HG03097 (cell line): Measurements from ENCODE around the gene KLHL12.

ENCODE experiments used
- ATAC-seq: cut with Tn5 transposase; IDR thresholded peaks from one replicate; pipeline ENCODE4 v1.9.1; 2021; ENCODE audit not compliant: unreplicated experiment, low FRiP score

KLHL12 gene

GRCh38 chr1:202888531-202889360, 38.3 kb downstream of the KLHL12 start, which contains the start of gene RABIF:
Gene RABIF, minus strand, starts transcription at chr1:202889149. Its CDS starts 51 bp downstream, at chr1:202889098.
- ATAC-seq = peak; percentile 86

DNA sequence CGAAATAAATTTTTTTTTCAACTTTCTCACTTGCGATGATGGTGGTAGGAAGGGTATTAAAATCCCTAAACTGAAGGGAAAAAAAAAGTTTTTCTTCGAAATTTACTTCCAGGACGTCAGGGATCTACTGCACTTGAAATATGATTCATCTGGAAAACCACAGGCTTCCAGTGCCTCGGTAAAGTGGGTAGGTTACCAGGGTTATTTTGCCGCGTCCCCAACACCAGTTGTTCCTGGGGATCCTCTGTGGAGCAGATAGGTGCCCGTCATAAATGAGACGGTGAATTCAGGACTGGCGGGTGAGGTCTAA, 38.9 kb downstream of the KLHL12 start:
- no peak for ATAC-seq

- no peak for ATAC-seq
Measured at GRCh38 chr1:202880961-202881460, 46.0 kb downstream of the KLHL12 start.

DNA sequence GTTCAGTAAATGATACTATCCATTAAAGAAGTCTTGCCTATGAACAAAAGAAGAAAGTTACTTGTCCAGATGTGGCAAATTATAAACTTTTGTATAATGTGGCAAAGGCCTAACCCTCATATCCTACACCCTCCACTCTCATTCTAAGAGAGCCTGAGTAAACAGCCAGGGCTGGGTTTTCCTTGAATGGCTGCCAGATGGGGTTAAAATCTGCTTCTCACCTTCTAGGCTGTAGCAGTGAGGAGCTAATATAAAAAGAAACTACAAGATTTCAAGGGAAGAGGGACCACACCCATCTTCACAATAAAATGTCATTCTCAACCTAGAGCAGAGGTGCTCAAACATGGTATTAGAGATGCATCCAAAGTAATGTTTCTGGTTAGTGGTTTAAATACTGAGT, 47.0 kb downstream of the KLHL12 start:
- ATAC-seq = no peak

GRCh38 chr1:202879128-202879527, 47.9 kb downstream of the KLHL12 start:
- no peak for ATAC-seq

- ATAC-seq = no peak
Measured at GRCh38 chr1:202873026-202873425, 54.0 kb downstream of the KLHL12 start.

- ATAC-seq = no peak
Measured at GRCh38 chr1:202871367-202871766, 55.7 kb downstream of the KLHL12 start.

- ATAC-seq = no peak
Measured at GRCh38 chr1:202862679-202863560, 64.1 kb downstream of the KLHL12 start.

DNA sequence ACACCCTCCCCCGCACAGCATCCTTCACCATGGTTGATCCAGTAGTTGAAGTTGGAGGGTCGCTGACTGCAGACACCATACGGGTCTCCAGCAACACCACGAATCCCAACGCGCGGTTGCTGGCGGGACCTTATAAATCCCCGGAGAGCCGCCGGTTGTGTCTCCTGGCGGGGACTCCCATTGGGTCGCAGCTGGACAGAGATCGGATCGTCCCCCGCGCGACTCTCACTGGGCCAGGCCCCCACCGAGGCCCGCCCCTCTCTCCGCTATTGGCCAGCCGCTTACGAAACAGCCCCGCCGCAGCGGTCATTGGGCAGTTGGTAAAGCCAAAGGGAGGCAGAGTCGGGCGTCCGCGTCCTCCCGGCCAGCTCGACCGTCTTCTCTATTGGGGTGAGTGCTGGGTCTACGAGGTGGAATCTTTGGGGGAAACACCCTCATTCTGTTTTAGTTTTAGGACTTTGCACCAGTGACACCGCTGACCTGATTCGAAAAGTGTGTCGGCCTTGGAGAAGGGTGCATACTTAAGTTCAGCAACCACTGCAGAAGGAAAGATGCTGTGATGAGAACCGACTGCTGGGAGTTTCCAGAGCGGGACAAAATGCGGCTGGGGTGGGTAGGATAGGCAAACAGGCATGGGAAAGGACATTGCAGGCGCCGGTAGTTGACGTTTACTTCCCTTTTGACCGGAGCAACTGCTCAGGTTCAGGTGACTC, 65.5 kb downstream of the KLHL12 start:
- peak; percentile 76 for ATAC-seq

DNA sequence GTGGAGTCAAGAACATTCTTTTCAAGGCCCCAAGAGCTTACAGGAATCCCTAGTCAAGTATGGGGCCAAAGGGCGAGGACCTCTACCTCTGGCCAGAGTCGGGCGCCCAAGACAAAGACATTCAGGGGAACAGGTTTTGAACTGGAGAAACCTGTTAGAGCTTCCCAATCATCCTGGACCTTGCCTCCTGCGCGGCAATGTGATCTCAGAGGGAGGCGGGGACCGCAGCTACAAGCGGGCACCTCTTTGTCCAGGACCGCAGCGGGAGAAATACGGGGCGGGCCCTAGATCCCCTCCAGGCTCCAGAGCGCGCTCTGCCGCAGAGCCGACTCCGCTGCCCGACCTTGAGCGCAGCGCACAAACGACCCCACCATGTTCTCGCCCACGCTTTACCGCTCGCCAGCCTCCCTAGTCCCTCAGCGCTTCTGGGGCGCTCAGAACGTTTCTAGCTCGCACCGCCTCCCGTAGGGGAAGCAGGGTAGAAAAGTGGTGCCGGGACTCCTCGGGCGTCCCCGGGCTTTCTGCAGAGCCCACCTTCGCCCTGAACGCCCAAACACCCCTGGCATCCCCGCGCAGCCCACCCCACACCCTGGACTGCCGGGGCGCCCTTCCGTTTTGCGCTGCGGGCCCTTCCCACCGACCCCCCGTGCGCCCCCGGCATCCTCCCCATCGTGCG, 66.2 kb downstream of the KLHL12 start:
- ATAC-seq = no peak

- no peak for ATAC-seq
Measured at GRCh38 chr1:202858789-202859414, 68.1 kb downstream of the KLHL12 start.

- ATAC-seq = no peak
Measured at GRCh38 chr1:202858331-202858730, 68.7 kb downstream of the KLHL12 start.

GRCh38 chr1:202857136-202857610, 69.9 kb downstream of the KLHL12 start:
- ATAC-seq = no peak

DNA sequence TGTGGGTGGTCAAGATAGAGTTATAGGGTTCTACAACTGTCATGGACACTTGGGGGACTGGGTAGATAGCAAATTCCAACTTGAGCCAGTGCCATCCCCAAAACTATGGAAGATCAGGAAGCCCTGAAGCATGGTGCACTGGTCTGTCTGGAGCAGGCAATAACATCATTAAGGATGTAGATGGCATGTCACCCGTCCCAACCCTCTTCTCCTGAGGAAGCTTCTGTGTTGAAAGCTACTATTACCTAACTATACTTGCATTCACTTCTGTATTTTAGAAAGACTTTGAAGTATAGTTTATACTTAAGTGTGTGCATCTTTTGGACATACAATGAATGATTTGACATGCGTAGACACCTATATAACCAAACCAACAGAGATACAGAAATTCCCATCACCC, 71.0 kb downstream of the KLHL12 start:
- ATAC-seq = no peak

- ATAC-seq = no peak
Measured at GRCh38 chr1:202854787-202855186, 72.2 kb downstream of the KLHL12 start.

- no peak for ATAC-seq
Measured at GRCh38 chr1:202852163-202852904, 74.7 kb downstream of the KLHL12 start.

- ATAC-seq = no peak
Measured at GRCh38 chr1:202850593-202851362, 76.3 kb downstream of the KLHL12 start.

- no peak for ATAC-seq
Measured at GRCh38 chr1:202848191-202848542, 78.9 kb downstream of the KLHL12 start.
